SH-SY5Y (cell line): ENCODE results near the gene MPG.

Experiments
- GATA2 ChIP-seq: IDR thresholded peaks from 2 replicates; pipeline ENCODE4 v1.6.1; 2011; ENCODE audit warnings: mild to moderate bottlenecking, low read depth, low read length
- GATA3 ChIP-seq: IDR thresholded peaks from 2 replicates; pipeline ENCODE4 v1.6.1; 2011; ENCODE audit warnings: low read depth, mild to moderate bottlenecking, low read length, moderate library complexity

- TF ChIP-seq GATA3 (no peak), GATA2 (no peak)
Observed at GRCh38 chr16:42691-43090, 35.3 kb upstream of the MPG start.
